IPS-18c (cell line): ENCODE data around the gene CLEC17A.
"Not testable (repeated sequence)": the region's sequence is repeated elsewhere in the genome, so short reads cannot be mapped to it uniquely, and the experiment has no call there.

ENCODE experiments used
- H3K4me3 ChIP-seq: 2 replicates; pipeline ENCODE4 v1.7.0; 2013; ENCODE audit warnings: low read depth, mild to moderate bottlenecking, low read length, moderate library complexity; ENCODE audit not compliant: insufficient read depth
- H3K9me3 ChIP-seq: one replicate; pipeline ENCODE4 v1.6.1; 2013; ENCODE audit warnings: mild to moderate bottlenecking, low read length, moderate library complexity; ENCODE audit not compliant: control insufficient read depth, insufficient read depth

Gene CLEC17A

DNA sequence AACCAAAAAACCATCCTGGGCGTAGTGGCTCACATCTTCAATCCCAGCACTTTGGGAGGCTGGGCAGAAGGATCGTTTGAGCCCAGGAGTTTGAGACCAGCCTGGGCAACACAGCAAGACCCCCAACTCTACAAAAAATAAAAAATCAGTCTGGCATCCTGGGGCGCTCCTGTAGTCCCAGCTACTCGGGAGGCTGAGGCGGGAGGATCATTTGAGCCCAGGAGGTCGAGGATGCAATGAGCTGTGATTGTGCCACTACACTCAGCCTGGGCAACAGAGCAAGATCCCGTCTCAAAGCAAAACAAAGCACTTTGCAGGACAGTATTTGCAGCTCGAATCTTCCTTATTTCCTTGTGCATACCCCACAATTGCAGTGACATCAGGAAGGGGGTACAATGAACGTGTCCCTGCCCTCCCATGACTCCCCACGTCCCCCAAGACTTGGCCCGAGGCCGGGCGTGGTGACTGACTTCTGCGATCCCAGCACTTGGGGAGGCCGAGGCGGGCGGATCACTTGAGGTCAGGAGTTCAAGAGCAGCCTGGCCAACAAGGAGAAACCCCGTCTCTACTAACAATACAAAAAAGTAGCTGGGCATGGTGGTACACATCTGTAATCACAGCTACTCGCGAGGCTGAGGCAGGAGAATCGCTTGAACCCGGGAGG, 11.9 kb upstream of the CLEC17A start:
- peak overlapping the region; percentile 98 for H3K4me3 ChIP-seq
- H3K9me3 ChIP-seq, result no peaks in the 10 kb centered on the region

DNA sequence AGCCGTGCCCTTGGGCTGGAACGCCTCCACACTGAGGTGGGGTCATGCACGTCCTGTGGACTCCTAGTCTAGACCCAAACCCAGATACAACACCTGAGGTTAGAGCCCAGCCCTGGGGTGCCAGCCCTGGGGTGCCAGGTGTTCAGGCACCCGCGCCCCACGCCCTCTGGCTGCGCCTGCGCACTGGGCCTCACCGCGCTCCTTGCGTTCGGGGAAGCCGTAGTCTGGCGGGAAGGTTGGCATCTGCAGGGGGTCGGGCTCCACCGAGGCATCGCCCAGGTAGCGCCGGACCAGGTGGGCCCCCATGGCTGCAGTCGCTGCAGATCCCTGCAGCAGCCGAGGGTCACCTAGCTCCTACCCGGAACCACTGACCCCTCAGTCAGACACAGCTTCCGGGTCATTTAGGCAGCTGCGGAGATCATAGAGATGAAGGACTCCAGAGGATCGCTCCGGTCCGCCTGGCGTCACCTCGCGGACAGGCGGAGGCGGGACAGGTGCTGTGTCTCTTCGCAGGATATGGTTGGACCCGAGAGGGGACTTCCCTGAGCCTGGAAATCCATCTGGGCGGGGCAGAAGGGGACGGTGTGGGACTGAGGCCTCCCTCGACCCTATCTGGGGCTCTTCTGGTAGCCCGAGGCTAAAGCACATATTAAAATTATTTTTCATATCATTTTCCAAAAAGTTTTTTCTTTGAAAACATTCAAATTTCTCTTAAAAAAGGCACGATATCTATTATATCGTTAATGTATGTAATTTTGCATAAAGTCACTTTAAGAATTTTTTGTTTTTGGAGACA, 11.0 kb upstream of the CLEC17A start, which contains the start of gene NDUFB7:
NDUFB7 (minus strand) TSS at position 372 of the 796 bp plus-strand sequence; CDS start at position 306, 66 bp downstream.
- Histone ChIP-seq H3K9me3 (no peaks in the 10 kb centered on the region), H3K4me3 (peak within 1 kb of the TSS; percentile 98)

DNA sequence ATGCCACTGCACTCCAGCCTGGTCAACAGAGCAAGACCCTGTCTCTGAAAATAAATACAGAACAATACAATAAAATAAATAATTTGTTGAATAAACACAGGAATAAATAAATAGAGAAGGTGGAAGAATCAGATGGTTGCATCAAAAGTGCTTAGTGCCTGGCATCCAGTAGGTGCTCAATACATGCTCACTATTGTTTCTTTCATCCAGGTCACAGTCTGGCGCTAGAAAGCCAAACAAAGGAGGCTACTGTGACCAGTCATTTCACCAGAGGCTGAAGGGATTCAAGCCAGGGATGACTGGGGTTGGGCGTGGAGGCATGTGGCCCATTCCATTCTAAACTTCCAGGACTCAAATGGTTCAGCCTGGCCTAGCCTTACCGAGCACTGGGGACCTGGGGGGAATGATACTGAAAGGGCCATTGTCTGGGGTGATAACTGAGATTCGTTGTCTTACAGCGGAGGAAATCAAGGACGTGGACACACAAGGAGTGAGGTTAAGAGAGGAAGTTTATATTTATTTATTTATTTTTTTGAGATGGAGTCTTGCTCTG, 7.4 kb upstream of the CLEC17A start:
- no peaks in the 10 kb centered on the region for H3K9me3 ChIP-seq
- H3K4me3 ChIP-seq, result no peak overlapping the region

DNA sequence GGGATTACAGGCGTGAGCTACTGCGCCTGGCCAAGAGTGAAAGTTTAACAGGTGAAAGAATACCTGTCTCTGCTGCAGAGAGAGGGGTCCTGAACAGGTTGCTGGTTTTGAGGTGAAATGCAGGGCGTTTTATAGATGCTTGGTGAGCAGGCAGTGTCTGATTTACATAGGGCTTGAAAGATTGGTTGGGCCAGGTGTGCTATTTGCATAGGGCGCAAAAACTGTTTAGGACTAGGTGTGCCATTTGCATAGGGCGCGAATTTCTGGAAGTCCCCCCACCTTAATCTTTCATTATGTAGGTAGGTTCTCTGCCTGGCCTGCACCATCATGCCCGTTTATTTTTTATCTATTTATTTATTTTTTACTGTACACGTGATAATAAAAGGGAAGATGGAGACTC, 6.5 kb upstream of the CLEC17A start:
- no peak overlapping the region for H3K4me3 ChIP-seq
- H3K9me3 ChIP-seq, result no peaks in the 10 kb centered on the region

DNA sequence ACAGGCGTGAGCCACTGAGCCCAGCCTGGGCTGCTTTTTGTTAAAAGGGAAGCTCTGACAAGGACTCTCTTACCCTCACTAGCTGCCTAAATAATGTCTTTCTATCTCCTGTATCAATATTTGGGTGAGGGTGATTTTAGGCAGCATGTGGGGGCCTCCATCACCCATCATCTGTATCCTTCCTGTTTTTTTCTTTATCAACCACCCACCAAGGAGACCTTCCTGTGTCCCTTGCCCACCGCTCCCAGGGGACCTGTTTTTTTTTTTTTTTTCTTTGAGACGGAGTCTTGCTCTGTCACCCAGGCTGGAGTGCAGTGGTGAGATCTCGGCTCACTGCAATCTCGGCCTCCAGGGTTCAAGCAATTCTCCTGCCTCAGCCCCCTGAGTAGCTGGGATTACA, 5.6 kb upstream of the CLEC17A start:
- Histone ChIP-seq H3K4me3 (no peak overlapping the region), H3K9me3 (no peaks in the 10 kb centered on the region)

DNA sequence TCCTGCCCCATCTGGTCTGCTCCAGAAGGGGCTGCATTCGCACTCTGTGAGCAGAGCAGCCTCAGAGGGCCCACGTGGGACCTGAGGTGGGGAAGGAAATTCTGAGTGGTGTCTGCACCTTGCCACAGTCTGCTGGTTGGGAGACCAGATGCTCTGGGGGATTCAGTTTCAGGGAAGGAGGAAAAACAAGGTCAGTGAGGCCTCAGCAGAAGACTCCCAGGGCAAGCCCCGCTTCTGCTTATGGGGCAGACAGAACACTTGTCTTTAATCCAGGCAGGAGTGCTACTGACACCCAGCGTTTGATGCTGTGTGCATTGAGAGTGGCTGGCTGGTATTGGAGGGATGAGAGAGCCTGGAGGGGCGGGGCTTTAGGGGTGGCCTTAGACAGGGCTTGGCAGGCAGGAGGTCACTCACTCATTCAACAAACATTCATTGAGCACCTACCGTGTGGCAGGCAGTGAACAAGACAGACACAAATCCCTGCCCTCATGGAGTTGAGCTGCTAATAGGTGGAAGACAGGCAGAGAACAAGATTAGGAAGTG, 4.9 kb upstream of the CLEC17A start:
- H3K9me3 ChIP-seq, result no peaks in the 10 kb centered on the region
- H3K4me3 ChIP-seq, result no peak overlapping the region

DNA sequence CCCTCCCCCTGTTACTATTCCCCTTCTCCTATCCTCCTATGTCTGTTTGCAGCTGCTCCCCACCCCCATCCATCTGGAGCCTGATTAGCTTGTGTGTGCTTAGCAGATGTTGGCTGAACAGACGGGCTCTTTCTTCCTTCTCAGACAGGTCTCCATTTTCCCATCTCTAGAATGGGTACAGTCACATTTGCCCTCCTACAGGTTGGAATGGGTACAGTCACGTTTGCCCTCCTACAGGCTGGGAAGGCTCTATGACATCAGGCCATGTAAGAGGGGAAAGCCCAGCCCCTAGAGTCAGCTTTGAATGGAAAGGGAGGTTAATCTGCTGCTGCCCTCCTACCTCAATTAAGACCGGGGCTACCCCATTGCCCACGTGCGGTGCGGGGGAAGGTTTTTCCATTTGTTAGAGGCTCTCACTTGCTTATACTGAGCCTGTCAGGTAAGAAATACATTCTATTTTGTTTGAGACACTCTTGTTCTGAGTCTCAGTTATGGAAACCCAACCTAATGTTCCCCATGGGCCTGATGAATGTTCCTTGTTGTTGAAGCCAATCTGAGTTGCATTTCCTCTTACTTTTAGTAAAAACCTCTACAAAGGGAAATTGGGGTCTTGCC, 2.2 kb upstream of the CLEC17A start:
- Histone ChIP-seq H3K9me3 (no peaks in the 10 kb centered on the region), H3K4me3 (no peak overlapping the region)

DNA sequence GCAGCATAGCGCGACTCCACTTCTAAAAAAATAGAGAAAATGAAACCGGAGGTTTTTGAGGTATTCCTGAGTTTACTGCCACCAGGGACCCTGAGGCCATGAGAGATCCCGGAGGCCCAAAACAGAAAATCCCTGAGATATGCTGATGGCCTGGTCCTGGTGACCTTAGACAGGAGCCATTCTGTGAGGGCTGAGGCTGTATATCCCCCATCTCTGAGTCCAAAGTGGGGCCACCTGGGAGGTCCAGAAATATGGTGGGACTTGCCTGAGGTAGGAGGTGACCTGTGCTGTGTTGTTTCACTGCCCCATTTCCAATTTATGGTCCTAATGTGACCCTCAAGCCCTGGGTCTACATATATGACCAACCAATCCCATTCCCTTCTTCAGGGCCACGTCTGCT, 1.5 kb downstream of the CLEC17A start:
- H3K4me3 ChIP-seq, H3K9me3 ChIP-seq: not testable (repeated sequence)

DNA sequence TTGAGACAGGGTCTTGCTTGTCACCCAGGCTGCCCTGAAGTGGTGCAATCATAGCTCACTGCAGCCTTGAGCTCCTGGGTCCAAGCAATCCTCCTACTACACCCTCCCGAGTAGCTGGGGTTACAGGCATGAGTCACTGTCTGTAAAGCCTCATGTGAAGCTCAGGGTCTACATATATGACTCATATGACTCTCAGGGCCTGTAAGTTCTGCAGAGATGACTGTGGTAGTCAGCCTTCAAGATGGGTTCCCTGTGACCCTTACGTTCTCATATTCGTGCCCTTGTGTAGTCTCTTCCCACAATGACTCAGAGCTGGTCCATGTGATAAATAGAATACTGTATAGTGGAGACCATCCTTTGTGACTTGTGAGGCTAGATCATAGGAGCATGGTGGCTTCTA, 2.3 kb downstream of the CLEC17A start:
- H3K9me3 ChIP-seq, H3K4me3 ChIP-seq: not testable (repeated sequence)

DNA sequence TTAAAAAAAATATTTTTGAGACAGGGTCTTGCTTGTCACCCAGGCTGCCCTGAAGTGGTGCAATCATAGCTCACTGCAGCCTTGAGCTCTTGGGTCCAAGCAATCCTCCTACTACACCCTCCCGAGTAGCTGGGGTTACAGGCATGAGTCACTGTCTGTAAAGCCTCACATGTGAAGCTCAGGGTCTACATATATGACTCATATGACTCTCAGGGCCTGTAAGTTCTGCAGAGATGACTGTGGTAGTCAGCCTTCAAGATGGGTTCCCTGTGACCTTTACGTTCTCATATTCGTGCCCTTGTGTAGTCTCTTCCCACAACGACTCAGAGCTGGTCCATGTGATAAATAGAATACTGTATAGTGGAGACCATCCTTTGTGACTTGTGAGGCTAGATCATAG, 6.5 kb downstream of the CLEC17A start:
- not testable (repeated sequence) for H3K9me3 ChIP-seq, H3K4me3 ChIP-seq

DNA sequence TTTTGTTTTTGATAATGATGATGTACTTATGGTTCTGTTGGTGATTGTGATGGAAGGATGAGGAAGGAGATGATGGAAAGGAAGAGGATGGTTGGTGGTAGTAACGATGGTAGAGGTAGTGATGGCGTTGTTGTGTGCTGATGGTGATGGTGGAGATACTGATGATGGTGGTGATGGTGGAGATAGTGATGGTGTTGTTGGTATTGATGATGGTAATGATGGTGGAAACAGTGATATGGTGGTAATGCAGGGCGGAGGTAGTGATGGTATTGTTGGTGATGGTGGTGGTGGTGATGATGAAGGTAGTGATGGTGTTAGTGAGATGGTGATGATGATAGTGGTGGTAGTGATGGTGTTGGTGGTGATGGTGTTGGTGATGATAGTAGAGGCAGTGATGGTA, 12.7 kb downstream of the CLEC17A start:
- H3K9me3 ChIP-seq, result no peaks in the 10 kb centered on the region
- no peak overlapping the region for H3K4me3 ChIP-seq

DNA sequence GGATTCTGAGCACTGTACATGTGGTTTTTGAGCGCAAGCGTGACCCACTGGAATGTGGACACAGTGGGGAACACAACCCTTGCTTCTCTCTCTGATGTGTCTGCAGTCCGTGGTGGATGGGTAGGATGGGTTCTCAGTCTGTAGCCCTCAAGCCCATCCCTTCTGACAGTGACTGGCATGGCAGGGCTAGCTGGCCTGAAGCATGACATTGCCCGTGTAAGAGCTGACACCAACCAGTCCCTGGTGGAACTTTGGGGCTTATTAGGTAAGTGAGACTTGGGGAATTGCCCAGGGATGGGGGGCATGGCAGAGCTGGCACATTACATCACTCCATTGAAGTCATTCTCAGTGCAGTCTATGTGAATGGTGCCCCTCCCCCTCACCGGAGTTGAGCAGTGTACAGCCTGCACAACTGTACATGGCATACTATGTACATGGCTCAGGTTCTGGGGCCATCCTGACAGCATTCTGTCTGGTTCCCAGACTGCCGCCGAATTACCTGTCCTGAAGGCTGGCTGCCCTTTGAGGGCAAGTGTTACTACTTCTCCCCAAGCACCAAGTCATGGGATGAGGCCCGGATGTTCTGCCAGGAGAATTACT, 16.8 kb downstream of the CLEC17A start:
- no peak overlapping the region for H3K4me3 ChIP-seq
- no peaks in the 10 kb centered on the region for H3K9me3 ChIP-seq

DNA sequence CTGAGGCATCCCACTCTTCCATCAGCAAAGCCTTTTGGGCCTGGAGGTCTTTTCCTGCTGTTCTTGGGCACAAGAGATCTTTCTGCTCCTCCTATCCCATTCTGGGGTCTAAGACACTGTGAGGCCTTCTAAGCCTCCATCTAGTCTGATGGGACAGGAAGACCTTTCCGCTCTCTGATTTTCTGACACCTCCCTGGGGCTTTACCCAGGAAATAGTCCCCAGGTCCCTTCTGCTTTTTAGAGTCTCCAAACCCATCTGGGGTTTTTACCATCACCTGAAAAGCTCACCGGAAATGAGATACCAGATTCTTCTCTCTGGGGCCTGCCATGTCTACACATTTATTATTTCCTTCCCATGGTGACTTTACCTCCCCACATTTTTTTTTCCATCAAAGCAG, 21.1 kb downstream of the CLEC17A start:
- Histone ChIP-seq H3K9me3 (no peaks in the 10 kb centered on the region), H3K4me3 (no peak overlapping the region)

DNA sequence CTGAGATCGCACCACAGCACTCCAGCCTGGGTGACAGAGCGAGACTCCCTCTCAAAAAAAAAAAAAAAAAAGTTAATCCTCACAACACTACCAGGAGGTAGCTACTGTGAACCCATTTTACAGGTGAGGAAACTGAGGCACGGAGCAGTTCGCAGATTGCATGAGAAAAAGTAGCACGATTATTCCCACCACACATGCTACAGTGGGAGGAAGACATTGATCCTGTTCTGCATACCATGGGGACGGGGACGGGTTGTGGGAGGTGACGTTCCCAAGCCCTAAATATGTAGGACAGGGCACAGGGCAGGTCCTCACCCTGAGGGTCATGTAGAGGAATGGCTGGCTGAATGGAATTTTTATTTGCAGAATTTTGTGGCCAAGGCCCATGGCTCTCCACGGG, 23.7 kb downstream of the CLEC17A start:
- no peaks in the 10 kb centered on the region for H3K9me3 ChIP-seq
- H3K4me3 ChIP-seq, result no peak overlapping the region

DNA sequence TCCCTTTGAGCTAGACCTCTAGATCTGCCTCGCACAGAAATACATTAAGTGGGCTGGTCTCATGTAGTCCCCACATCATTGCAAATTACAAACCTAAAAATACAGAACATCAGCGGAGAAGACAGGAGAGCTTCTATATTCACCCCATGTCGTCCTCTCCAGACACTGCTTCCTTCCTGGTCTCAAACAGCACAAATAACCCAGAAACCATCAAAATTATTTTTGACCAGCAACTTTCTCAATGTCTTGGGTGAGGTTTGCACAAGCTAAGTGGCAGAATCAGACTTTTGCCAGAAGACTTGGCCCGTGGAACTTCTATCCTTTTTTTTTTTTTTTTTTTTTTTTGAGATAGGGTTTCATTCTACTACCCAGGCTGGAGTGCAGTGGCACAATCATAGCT, 28.2 kb downstream of the CLEC17A start:
- Histone ChIP-seq H3K4me3 (no peak overlapping the region), H3K9me3 (no peaks in the 10 kb centered on the region)

DNA sequence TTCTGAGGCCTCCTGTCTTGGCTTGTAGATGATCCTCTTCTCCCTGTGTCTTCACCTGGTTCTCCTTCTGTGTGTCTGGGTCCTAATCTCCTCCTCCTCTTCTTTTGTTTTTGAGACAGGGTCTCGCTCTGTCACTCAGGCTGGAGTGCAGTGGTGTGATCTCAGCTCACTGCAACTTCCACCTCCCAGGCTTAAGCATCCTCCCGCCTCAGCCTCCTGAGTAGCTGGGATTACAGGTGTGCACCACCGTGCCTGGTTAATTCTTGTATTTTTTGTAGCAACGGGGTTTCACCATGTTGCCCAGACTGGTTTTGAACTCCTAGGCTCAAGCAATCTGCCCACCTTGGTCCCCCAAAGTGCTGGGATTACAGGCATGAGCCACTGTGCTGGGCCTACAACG, 29.4 kb downstream of the CLEC17A start:
- H3K9me3 ChIP-seq, H3K4me3 ChIP-seq: not testable (repeated sequence)

DNA sequence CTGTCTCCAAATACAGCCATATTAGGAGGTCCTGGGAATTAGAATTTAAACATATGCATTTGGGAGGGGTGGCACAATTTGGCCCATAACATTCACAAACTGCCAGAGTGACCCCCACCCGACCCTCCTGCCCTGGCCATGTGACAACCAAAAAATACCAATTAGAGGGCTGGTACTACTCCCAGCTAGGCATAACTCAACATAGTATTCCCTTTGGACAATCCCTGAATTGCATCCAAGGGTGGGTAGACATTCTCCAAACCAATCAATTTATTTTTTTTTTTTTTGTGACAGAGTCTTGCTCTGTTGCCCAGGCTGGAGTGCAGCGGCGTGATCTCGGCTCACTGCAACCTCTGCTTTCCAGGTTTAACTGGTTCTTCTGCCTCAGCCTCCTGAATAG, 29.8 kb downstream of the CLEC17A start:
- H3K4me3 ChIP-seq, result no peak overlapping the region
- no peaks in the 10 kb centered on the region for H3K9me3 ChIP-seq
